Suprapubic skin (tissue), 4 donors: ENCODE data around the gene NIPBL.

Experiments used
- EP300 ChIP-seq: sonication (generic); formaldehyde crosslinking; IDR thresholded peaks from one replicate; pipeline ENCODE4 v1.6.1; 2017; ENCODE audit warnings: antibody characterized with exemption
- POLR2A ChIP-seq, 2 donors: fragments of 450-650 bp; IDR thresholded peaks; one replicate each; pipeline ENCODE4 v1.6.1; 2017; ENCODE audit warnings: antibody characterized with exemption in 2 of 2, mild to moderate bottlenecking in 2 of 2, moderate library complexity in 2 of 2
- POLR2AphosphoS5 ChIP-seq, 3 donors: sonication (generic); formaldehyde crosslinking; IDR thresholded peaks; one replicate each; pipeline ENCODE4 v1.6.1; 2017; ENCODE audit warnings: antibody characterized with exemption in 3 of 3
- TF ChIP-seq, protein P1 (sequence below), 2 donors: fragments of 200-600 bp in 1 of 2; fragments of 450-650 bp in 1 of 2; sonication (generic) in 1 of 2; IDR thresholded peaks; one replicate each; pipeline ENCODE4 v1.5.1; 2016 to 2019; ENCODE audit warnings: antibody characterized with exemption in 2 of 2, mild to moderate bottlenecking in 1 of 2, moderate library complexity in 1 of 2

DNA sequence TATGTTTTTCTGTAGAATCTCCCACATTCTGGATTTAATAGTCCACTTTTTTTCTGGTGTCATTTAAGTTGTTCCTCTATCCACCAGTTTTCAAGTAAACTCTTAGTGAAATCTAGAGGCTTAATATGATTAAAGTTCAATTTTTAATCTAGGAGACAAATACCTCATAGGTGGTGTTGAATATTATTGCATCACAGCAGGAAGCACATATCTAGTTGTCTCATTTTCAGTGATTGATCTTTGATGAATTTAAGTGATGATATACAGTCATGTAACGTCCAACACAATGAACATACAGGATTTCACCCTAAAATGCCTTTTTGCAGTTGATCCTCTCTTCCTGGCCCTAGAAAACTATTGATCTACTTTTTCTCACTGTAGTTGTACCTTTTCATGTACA is 152.3 kb downstream of the NIPBL start:
- TF ChIP-seq, protein P1, sequence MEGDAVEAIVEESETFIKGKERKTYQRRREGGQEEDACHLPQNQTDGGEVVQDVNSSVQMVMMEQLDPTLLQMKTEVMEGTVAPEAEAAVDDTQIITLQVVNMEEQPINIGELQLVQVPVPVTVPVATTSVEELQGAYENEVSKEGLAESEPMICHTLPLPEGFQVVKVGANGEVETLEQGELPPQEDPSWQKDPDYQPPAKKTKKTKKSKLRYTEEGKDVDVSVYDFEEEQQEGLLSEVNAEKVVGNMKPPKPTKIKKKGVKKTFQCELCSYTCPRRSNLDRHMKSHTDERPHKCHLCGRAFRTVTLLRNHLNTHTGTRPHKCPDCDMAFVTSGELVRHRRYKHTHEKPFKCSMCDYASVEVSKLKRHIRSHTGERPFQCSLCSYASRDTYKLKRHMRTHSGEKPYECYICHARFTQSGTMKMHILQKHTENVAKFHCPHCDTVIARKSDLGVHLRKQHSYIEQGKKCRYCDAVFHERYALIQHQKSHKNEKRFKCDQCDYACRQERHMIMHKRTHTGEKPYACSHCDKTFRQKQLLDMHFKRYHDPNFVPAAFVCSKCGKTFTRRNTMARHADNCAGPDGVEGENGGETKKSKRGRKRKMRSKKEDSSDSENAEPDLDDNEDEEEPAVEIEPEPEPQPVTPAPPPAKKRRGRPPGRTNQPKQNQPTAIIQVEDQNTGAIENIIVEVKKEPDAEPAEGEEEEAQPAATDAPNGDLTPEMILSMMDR (IDR thresholded peaks at IDR 0.05) = no peak
- TF ChIP-seq POLR2A (IDR thresholded peaks at IDR 0.05) (no peak), POLR2AphosphoS5 (IDR thresholded peaks at IDR 0.05) (no peak), EP300 (no peak)
